ENCODE measurements around the gene INO80D. TPM values are rescaled to one million over a fixed set of nuclear protein-coding genes. Genes with fewer than 3 reads are reported as not detected.

The INO80D gene
- total RNA-seq, 1 donor from 2014 or later, result 5.0 TPM

DNA sequence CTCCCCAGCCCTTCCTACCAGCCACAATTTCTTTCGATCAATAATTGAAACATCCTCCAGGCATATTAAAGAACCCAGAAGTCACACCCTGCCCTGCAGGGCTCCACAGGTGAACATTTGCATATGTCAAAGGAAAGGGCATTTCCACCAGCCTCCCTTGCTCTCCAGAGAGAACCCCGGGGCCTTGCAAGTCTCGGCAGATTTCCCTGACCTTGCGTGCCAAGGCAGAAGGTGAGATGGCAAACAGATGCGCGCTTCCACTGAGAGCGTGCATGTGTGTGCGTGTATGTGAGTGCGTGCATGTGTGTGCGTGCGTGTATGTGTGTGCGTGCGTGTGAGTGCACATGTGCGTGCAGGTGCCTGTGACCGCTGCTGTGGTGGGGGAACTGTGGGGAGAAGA, 120.3 kb downstream of the INO80D start:
- TF ChIP-seq, protein P1, sequence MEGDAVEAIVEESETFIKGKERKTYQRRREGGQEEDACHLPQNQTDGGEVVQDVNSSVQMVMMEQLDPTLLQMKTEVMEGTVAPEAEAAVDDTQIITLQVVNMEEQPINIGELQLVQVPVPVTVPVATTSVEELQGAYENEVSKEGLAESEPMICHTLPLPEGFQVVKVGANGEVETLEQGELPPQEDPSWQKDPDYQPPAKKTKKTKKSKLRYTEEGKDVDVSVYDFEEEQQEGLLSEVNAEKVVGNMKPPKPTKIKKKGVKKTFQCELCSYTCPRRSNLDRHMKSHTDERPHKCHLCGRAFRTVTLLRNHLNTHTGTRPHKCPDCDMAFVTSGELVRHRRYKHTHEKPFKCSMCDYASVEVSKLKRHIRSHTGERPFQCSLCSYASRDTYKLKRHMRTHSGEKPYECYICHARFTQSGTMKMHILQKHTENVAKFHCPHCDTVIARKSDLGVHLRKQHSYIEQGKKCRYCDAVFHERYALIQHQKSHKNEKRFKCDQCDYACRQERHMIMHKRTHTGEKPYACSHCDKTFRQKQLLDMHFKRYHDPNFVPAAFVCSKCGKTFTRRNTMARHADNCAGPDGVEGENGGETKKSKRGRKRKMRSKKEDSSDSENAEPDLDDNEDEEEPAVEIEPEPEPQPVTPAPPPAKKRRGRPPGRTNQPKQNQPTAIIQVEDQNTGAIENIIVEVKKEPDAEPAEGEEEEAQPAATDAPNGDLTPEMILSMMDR (conservative IDR thresholded peaks at IDR 0.05; ENCODE audit: low read depth, low read length), result no peak
- no peak for DNase-seq (ENCODE audit: low read depth)

DNA sequence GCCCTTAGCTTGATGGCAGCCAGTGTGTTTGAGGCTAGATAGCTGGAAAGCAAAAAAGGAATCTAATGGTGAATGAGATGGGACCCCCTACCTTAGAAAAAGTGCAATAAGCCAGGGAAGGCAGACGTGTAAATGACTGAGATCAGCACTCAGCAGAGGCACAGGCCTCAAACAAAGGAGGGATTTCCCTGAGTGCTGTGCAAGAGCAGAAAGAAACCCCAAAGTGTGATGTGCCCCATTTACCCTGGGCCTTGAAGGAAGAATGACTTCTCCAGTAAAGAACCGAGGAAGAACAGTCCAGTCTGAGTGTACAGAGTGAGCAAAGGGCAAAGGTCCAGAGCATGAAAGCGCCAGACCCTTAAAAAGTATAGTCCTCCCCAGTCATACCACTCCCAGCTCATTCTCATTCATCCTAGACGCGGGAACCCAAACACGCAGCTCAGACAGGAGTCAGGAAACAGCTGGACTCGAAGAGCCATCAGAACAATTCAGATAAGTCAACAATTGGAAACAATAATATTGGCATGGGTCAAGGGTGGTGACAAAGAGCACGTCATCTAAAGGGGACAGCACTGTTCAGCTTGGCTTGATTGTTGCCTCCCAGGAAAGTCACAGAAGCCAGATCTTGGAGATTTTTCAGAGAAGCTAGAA, 121.7 kb downstream of the INO80D start:
- no peak for DNase-seq (ENCODE audit: low read depth)
- H3K4me3 ChIP-seq (ENCODE audit: low read depth, low read length), result no peak overlapping the region
- TF ChIP-seq, protein P1 (conservative IDR thresholded peaks at IDR 0.05; ENCODE audit: low read depth, low read length), result no peak

More for the DNA sequence above, 120.3 kb downstream of the INO80D start:
- no peak overlapping the region for H3K4me3 ChIP-seq (ENCODE audit: low read depth, low read length)

DNA sequence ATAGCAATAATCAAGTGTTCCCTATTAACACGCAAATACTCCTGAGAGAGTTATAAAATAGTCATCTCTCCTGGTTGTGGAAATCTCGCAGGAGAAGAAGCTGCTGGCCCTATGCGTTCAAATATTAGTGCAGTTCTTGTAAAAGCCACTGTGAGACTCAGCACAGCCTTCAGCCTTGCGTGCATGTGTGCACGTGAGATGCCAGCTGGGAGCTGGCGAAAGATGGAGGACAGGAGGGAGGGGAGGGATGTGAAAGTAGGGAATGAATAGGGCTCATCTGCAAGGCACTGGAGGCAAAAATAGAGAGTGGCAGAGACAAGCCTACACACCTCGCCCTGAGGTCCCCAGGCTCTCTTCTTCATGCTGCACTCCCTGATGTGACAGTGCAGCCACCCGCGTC, 126.5 kb downstream of the INO80D start:
- TF ChIP-seq, protein P1 (conservative IDR thresholded peaks at IDR 0.05; ENCODE audit: low read depth, low read length), result no peak
- H3K4me3 ChIP-seq (ENCODE audit: low read depth, low read length), result no peak overlapping the region
- DNase-seq (ENCODE audit: low read depth), result no peak

DNA sequence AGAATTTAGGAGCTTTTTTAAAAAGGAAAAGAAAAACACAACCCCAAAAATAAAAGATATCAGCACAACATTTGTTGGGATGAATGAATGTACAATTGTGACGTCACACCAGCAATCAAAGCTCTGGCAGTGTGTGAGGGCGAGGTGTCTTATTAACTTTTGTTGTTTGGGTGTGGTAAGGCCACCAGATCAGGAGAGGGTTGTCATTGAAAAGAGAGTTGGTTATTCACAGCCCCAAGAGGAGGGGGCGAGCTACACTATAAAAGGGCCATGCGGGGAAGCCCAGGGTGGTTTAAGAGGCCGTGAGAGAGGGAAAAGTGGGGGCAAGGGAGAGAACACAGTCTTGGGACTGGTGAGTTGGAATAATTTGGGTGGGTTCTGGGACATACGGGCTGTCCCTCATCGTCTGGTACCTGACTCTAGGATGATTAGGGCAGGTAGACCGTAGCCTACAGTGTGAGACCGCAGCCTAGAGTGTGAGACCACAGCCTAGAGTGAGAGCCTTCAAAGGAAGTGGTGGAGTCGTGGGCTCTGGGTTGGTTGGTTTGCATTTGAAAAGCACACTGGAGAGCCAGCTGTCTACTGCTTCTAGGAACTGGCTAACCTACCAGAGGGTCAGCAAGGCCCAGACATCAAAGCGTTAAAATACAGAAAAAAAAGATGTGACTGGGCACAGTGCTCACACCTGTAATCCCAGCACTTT, 128.4 kb downstream of the INO80D start:
- no peak for DNase-seq (ENCODE audit: low read depth)
- TF ChIP-seq, protein P1 (conservative IDR thresholded peaks at IDR 0.05; ENCODE audit: low read depth, low read length), result no peak
- no peak overlapping the region for H3K4me3 ChIP-seq (ENCODE audit: low read depth, low read length)

DNA sequence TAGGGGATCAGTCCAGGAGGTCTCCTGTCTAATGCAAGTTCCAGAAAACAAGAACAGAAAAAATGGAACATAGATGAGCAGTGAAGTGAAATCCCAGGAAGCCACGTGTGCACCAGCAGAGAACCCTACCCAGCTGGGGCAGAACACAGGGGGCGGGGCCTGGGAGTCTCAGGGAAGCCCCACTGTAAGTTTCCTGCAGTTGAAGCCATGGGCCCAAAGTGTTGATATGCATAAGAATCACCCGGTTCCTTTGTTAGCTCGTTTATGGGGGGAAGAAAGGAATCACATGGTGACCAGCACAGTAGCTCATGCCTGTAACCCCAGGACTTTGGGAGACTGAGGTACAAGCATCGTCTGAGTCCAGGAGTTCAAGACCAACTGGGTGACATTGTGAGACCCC, 131.3 kb downstream of the INO80D start:
- TF ChIP-seq, protein P1 (conservative IDR thresholded peaks at IDR 0.05; ENCODE audit: low read depth, low read length), result no peak
- H3K4me3 ChIP-seq (ENCODE audit: low read depth, low read length), result no peak overlapping the region
- DNase-seq (ENCODE audit: low read depth), result no peak

DNA sequence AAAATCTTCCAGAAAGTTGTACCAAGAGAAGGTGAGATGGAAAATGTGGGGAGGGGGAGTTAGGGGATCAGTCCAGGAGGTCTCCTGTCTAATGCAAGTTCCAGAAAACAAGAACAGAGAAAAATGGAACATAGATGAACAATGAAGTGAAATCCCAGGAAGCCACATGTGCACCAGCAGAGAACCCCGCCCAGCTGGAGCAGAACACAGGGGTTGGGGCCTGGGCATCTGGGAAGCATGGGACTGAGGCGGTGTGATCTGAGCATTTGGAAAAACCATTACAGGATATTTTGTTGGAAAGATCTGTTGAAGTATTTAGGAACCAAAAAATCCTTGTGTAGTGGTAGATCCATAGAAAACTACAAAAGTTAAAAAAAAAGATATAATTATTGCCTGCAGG, 133.7 kb downstream of the INO80D start:
- TF ChIP-seq, protein P1 (conservative IDR thresholded peaks at IDR 0.05; ENCODE audit: low read depth, low read length), result no peak

DNA sequence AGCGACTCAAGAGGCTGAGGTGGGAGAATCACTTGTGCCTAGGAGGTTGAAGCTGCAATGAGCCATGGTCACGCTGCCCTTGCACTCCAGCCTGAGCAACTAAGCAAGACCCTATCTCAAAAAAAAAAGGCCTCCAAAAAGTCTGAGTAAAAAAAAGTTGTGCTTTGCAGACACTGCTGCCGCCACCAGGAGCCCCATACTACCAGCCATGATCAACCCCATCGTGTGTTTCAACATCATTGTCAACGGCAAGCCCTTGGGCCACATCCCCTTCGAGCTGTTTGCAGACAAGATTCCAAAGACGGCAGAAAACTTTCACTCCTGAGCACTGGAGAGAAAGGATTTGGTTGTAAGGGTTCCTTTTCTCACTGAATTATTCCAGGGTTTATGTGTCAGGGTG, 137.1 kb downstream of the INO80D start:
- TF ChIP-seq, protein P1 (conservative IDR thresholded peaks at IDR 0.05; ENCODE audit: low read depth, low read length), result no peak
- H3K4me3 ChIP-seq (ENCODE audit: low read depth, low read length), result no peak overlapping the region
- DNase-seq (ENCODE audit: low read depth), result no peak

More for the DNA sequence above, 133.7 kb downstream of the INO80D start:
- no peak overlapping the region for H3K4me3 ChIP-seq (ENCODE audit: low read depth, low read length)
- DNase-seq (ENCODE audit: low read depth), result no peak
